CD4-positive, alpha-beta T cell treated with Interleukin-6 at 100 ng/mL for 8 hours (primary cell): ENCODE results near the gene LAPTM5.

Experiments used
- DNase-seq: peaks from one replicate; pipeline ENCODE4 v3.0.0-alpha.2; 2020; ENCODE audit warnings: mixed read lengths, low spot score

The LAPTM5 gene

DNA sequence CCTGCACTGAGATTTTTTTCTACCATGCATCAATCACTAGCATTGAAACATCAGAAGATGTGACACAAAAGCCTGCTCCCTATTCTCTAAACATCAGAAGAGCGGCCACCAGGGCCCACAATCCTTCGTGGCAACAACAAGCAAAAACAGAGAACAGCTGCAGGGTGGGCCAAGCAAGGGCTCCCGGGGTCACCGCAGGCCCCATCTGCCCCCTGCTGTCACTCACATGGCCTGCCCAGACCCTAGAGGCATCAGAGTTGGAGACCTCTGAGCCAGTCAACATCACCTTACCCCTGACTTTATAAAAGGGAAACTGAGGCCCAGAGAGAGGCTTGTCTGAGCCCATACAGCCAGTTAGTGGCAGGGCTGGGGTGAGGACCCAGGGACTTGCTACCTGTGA, 1.8 kb downstream of the LAPTM5 start:
- no peak for DNase-seq

- no peak for DNase-seq
These were observed 2.2 kb downstream of the LAPTM5 start for GRCh38 chr1:30755334-30755733.

GRCh38 chr1:30754684-30755171, 2.8 kb downstream of the LAPTM5 start:
- no peak for DNase-seq

- peak; percentile 33 for DNase-seq
These were observed 3.9 kb downstream of the LAPTM5 start for GRCh38 chr1:30753660-30754123.

DNA sequence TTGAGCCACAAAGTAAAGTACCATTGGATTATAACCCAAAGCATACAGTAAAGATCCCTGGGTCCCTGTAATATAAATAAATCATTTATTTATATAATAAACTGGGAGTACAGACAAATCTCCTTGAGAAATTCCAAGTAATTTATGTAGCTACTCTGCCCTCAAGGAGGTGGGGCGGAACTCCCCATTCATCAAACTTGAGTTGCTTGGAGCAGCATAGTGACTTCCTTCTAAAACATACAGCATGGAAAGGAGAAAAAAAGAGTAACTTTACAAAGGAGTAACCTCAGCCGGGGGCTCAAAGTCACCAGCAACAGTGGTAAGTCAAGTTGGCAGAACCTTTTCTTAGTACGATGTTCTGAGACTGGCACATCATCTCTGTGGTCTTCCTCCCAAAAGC, 4.5 kb downstream of the LAPTM5 start:
- no peak for DNase-seq

GRCh38 chr1:30752651-30752908, 5.0 kb downstream of the LAPTM5 start:
- no peak for DNase-seq

DNA sequence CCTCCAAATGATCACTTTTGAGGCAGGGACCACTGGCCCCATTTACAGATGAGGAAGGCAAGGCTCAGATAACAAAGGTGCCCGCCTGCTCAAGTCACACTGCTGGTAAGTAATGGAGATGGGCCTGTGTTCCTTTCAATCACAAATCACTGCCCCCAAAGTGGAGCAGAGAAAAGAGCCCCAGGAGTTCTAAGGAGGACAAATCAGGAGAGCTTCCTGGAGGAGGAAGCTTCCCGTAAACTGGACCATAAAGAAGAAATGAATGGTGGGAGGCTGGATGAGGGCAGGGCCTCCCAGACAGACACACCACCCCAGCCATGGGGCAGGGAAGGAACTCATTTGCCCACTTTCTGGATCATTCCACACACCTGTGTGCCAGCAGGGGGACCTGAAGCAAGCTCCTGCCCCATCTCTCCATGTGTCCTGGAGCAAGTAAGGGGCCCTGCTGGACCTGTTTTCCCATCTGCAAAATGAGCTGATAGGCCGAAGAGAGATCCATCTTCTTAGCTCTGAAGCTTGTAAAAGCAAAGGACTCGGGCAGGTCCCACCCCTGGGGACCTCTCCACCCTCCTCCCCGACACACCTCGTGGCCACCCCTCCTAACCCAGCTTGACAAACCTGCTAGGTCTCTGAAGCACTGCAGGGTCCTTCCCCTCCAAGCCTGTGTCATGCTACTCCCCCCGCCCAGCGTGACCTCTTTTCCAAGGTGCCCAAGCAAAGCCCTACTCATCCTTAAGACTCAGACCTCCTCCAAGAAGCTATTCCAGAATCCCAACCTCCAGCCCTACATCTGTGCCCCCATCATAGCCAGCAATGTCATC, 5.5 kb downstream of the LAPTM5 start:
- DNase-seq: no peak

DNA sequence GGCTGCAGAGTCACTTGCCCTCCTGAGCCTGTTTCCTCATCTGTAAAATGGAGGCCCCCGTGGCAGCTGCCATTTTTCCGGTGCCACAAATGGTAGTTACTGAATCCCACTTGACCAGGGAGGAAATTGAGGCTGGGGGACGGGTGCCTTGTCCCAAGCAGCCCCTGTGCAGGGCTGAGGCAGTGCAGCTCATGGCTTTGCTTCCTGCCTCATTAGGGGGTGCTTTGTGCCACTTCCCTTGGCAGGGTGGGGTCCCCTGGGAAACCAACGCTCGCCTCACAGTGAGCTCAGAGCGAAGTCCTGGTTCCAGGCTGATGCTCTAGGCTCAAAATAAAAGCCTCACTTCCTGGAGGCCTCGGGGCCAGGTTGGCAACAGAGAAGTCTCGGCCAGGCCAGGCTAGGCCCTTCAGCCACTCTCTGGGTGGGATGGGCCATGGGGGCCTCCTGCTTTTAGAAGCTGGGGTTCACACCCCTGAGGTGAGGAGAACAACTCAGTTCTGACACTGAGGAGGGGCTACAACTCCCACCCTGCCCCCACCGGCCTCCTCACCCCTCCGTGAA, 6.8 kb downstream of the LAPTM5 start:
- DNase-seq: peak; percentile 26

DNA sequence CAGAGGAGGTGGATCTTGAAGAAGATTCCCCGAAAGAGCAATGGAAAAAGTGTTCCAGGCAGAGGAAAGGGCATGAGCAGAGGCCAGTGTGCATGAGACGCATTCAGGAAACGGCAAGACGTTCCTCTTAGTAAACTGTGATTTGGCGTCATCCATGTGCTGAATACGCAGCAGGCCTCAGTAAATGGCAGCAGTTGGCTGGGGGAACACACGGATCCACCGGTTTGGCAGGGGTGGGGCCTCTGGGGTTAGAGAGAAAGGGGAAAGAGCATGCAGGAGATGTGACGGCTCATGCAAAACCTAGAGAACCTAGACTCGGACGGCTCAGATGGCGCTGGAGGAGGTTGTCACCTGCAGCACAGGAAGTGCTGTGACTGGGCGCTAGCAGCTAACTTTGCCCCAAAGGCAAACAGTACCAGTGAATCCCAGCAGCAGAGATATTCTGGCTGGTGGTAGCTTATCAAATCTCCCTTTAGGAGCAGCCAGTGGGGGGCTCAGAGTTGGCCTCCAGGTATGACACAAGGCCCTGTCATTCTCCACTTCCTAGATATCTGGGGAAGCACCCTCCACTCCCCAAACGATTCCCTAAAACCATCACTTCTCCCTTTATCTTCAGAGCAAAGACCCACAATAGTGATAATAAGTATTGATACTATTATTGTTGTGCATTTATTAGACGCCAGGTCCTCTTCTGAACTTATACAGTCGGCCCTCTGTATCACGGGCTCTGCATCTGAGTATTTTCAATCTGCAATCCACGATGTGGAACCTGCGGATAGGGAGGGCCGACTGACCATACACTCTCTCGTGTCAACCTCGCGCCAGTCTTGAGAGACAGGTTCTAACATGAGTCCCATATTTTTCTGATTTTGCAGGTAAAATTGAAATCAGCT, 7.6 kb downstream of the LAPTM5 start:
- DNase-seq: peak; percentile 73

- no peak for DNase-seq
These were observed 8.7 kb downstream of the LAPTM5 start for GRCh38 chr1:30748699-30749401.

GRCh38 chr1:30748098-30748698, 9.4 kb downstream of the LAPTM5 start:
- no peak for DNase-seq

GRCh38 chr1:30747033-30748008, 10.3 kb downstream of the LAPTM5 start:
- no peak for DNase-seq

- DNase-seq: no peak
These were observed 11.2 kb downstream of the LAPTM5 start for GRCh38 chr1:30746212-30747032.

DNA sequence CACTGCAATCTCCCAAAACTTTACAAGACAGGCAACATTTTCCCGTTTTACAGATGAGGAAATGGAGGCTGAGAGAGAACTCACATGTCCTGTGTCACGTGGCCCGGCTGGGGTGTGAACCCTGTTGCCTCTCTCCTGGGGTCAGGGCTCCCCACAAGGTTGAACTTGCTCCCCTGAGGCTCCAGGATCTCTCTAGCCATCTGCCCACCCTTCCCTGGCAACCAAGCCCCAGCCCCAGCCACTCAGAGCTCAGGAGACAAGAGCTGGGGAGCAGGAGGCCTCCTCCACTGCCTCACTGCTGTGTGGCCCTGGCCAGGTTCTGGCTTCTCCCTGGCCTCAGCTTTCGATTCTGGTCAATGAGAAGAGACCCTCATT, 11.8 kb downstream of the LAPTM5 start:
- DNase-seq: no peak

DNA sequence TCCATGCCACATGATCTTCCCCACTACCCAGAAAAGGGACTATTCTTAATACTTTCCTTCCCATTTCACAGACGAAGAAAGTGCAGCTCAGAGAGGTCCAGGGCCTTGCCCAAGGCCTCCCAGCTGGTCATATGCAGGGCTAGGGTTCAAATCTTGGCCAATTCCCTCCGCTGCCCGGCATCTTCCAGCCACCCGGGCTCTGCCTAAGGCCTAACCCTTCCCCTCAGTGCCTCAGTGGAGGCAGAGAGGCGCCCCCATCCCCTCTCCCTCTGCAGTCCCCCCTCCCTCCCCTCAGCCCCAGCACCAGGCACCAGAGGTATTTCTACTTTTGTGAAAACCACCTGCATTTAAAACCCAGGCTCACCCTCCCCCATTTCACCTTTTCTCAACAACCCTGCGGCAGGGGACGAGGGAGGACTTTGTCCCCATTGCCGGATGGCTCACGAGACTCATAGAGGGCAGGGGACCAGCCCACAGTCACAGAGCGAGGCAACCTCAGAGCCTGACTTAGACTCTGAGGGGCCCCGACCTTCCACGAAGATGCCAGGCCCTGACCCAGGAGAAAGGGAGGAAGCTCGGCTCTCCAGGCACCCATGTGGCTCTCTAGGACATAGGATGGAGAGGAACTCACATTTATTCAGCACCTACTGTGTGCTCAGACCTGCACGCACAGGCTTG, 12.3 kb downstream of the LAPTM5 start:
- DNase-seq: no peak

DNA sequence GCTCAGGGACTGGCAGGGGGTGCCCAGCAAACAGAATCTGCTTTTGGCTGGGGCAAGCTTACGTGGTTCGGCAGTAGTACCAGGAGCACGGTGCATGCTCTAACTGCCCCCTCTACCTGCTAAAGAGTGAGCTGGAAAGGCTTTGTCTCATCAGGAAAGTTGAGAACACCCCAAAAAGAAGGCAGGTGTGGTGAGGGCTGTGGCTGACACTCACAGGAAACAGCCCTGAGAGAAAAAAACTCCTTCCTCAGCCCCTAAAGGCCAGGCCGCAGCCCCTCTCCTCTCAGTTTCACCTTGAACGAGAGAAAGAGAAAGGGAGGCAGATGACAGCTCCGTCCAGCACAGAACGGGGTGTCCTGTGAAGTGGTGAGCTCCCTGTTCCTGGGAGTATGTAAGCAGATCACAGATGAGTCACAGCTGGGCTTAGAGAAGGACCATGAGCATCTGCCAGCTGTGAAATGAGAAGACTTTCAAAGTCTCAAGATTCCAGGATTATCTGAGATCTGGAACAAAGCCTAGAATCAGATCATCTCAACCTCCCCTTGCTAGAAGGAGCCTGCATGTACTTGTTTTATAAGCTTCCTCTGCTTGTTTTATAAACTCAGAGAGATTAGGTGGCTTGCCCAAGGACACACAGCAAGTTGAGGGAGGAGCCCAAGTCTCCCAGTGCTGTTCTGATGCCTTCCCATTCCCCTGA, 13.4 kb downstream of the LAPTM5 start:
- peak; percentile 44 for DNase-seq

GRCh38 chr1:30743584-30744059, 14.0 kb downstream of the LAPTM5 start:
- DNase-seq: peak; percentile 87

- DNase-seq: no peak
These were observed 14.5 kb downstream of the LAPTM5 start for GRCh38 chr1:30742963-30743559.
